ENCODE data around the gene DDX27.

The DDX27 gene

GRCh38 chr20:49278036-49278817 lies 59.0 kb downstream of the DDX27 start, which contains the start of gene ZNFX1:
Gene ZNFX1, minus strand, starts transcription at chr20:49278057. Its CDS starts 2,218 bp downstream, at chr20:49275839.
- DNase-seq (ENCODE audit: low read depth, low spot score) = peak; percentile 99

GRCh38 chr20:49278818-49279676 lies 59.8 kb downstream of the DDX27 start:
- peak; percentile 46 for DNase-seq (ENCODE audit: low read depth, low spot score)

- DNase-seq (ENCODE audit: low read depth, low spot score) = peak; percentile 14
Observed at GRCh38 chr20:49279677-49280462, 60.7 kb downstream of the DDX27 start.

GRCh38 chr20:49280463-49281058 lies 61.3 kb downstream of the DDX27 start:
- no peak for DNase-seq (ENCODE audit: low read depth, low spot score)

- no peak for DNase-seq (ENCODE audit: low read depth, low spot score)
Observed at GRCh38 chr20:49281059-49281912, 62.1 kb downstream of the DDX27 start.

- DNase-seq (ENCODE audit: low read depth, low spot score) = no peak
Observed at GRCh38 chr20:49281913-49282467, 62.8 kb downstream of the DDX27 start.

- DNase-seq (ENCODE audit: low read depth, low spot score) = no peak
Observed at GRCh38 chr20:49282584-49283171, 63.5 kb downstream of the DDX27 start.

- DNase-seq (ENCODE audit: low read depth, low spot score) = no peak
Observed at GRCh38 chr20:49283176-49283702, 64.0 kb downstream of the DDX27 start.

- no peak for DNase-seq (ENCODE audit: low read depth, low spot score)
Observed at GRCh38 chr20:49283703-49284625, 64.7 kb downstream of the DDX27 start.

- no peak for DNase-seq (ENCODE audit: low read depth, low spot score)
Observed at GRCh38 chr20:49284818-49285217, 65.6 kb downstream of the DDX27 start.

GRCh38 chr20:49285233-49285668 lies 66.0 kb downstream of the DDX27 start:
- DNase-seq (ENCODE audit: low read depth, low spot score) = no peak

- no peak for DNase-seq (ENCODE audit: low read depth, low spot score)
Observed at GRCh38 chr20:49285813-49286494, 66.7 kb downstream of the DDX27 start.

GRCh38 chr20:49286689-49287551 lies 67.7 kb downstream of the DDX27 start:
- DNase-seq (ENCODE audit: low read depth, low spot score) = peak; percentile 22

GRCh38 chr20:49287555-49288249 lies 68.5 kb downstream of the DDX27 start:
- DNase-seq (ENCODE audit: low read depth, low spot score) = peak; percentile 40

GRCh38 chr20:49288250-49288751 lies 69.1 kb downstream of the DDX27 start:
- DNase-seq (ENCODE audit: low read depth, low spot score) = no peak
